ENCODE results near the gene EP300.

DNA sequence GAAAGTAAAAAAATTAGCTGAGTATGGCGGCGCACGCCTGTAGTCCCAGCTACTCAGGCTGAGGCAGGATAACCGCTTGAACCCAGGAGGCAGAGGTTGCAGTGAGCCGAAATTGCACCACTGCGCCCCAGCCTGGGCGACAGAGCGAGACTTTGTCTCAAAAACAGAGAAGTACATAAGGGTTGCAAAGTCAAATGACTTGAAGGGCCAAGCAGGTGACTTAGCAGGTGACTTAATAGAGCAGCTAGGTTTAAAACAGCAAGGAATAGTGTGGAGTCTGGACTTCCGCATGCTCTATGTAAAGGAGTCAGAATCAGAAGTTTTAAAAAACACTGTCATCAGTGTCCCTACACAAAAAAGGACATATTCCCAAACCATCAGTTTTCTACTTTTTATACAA, 31.7 kb downstream of the EP300 start:
- TF ChIP-seq EZH2 (IDR thresholded peaks at IDR 0.05) (no peak), EZH2phosphoT487 (IDR thresholded peaks at IDR 0.05) (no peak)
- TF ChIP-seq, protein P1, sequence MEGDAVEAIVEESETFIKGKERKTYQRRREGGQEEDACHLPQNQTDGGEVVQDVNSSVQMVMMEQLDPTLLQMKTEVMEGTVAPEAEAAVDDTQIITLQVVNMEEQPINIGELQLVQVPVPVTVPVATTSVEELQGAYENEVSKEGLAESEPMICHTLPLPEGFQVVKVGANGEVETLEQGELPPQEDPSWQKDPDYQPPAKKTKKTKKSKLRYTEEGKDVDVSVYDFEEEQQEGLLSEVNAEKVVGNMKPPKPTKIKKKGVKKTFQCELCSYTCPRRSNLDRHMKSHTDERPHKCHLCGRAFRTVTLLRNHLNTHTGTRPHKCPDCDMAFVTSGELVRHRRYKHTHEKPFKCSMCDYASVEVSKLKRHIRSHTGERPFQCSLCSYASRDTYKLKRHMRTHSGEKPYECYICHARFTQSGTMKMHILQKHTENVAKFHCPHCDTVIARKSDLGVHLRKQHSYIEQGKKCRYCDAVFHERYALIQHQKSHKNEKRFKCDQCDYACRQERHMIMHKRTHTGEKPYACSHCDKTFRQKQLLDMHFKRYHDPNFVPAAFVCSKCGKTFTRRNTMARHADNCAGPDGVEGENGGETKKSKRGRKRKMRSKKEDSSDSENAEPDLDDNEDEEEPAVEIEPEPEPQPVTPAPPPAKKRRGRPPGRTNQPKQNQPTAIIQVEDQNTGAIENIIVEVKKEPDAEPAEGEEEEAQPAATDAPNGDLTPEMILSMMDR (IDR thresholded peaks at IDR 0.05): no peak

Data from neural progenitor cell (in vitro differentiated cells).